HEK293 (cell line): ENCODE measurements around the gene BCR.

Experiments
- CTCF ChIA-PET: fragments of 350-600 bp; formaldehyde crosslinking; extraction: SDS; loops from one replicate; lab custom pipeline; 2021; ENCODE audit warnings: antibody characterized with exemption; lab: Yijun Ruan, JAX
- POLR2A ChIA-PET: fragments of 300-600 bp; formaldehyde crosslinking; extraction: SDS; loops from one replicate; lab custom pipeline; 2020; ENCODE audit warnings: antibody characterized with exemption, inconsistent platforms; lab: Yijun Ruan, JAX
- H3K27ac ChIP-seq: fragments of 200-500 bp; sonication (Bioruptor generic); 2 replicates; pipeline ENCODE4 v1.5.1; 2014; ENCODE audit warnings: low read depth, low read length, control low read depth, inconsistent platforms; ENCODE audit errors: extremely low read depth
- H3K36me3 ChIP-seq, 2 experiments: fragments of 200-500 bp in 1 of 2; sonication (Bioruptor generic) in 1 of 2; 1 replicate in 1 of 2; 2 replicates in 1 of 2; pipeline ENCODE4 v1.5.1; 2014 to 2017; ENCODE audit warnings: inconsistent platforms in 2 of 2, low read length in 2 of 2; ENCODE audit not compliant: control insufficient read depth in 2 of 2, insufficient read depth in 1 of 2
- H3K4me1 ChIP-seq: fragments of 200-500 bp; sonication (Bioruptor generic); 2 replicates; pipeline ENCODE4 v1.5.1; 2014; ENCODE audit warnings: mild to moderate bottlenecking, low read length, inconsistent platforms; ENCODE audit not compliant: control insufficient read depth, insufficient read depth
- H3K4me3 ChIP-seq: 2 replicates; pipeline ENCODE4 v1.5.1; 2011; ENCODE audit warnings: low read depth, mild to moderate bottlenecking, control low read depth, low read length, moderate library complexity
- H3K9me3 ChIP-seq: fragments of 200-500 bp; sonication (Bioruptor generic); 2 replicates; pipeline ENCODE4 v1.5.1; 2014; ENCODE audit warnings: low read depth, low read length, inconsistent platforms; ENCODE audit not compliant: control insufficient read depth, insufficient read depth
- KLF16 ChIP-seq: fragments of 450-650 bp; formaldehyde crosslinking; IDR thresholded peaks from 2 replicates; pipeline ENCODE4 v1.5.1; 2017; ENCODE audit warnings: missing biosample characterization, missing genetic modification characterization
- SCRT2 ChIP-seq: fragments of 450-650 bp; formaldehyde crosslinking; IDR thresholded peaks from 2 replicates; pipeline ENCODE4 v1.5.1; 2016; ENCODE audit warnings: missing biosample characterization, missing genetic modification characterization
- SETDB1 ChIP-seq: IDR thresholded peaks from one replicate; pipeline ENCODE4 v1.6.1; 2017; ENCODE audit warnings: mild to moderate bottlenecking, low read length, moderate library complexity, mixed read lengths; ENCODE audit not compliant: insufficient read length
- ZFP37 ChIP-seq: fragments of 450-650 bp; formaldehyde crosslinking; IDR thresholded peaks from 2 replicates; pipeline ENCODE4 v1.5.1; 2016; ENCODE audit warnings: missing biosample characterization, missing genetic modification characterization
- ZFP41 ChIP-seq: fragments of 450-650 bp; formaldehyde crosslinking; IDR thresholded peaks from 2 replicates; pipeline ENCODE4 v1.5.1; 2016; ENCODE audit warnings: missing biosample characterization, missing genetic modification characterization, borderline replicate concordance
- ZNF133 ChIP-seq: fragments of 450-650 bp; formaldehyde crosslinking; IDR thresholded peaks from 2 replicates; pipeline ENCODE4 v1.5.1; 2016; ENCODE audit warnings: missing biosample characterization, missing genetic modification characterization
- ZNF174 ChIP-seq: fragments of 450-650 bp; formaldehyde crosslinking; IDR thresholded peaks from 2 replicates; pipeline ENCODE4 v1.5.0; 2017; ENCODE audit warnings: missing biosample characterization, mild to moderate bottlenecking, missing genetic modification characterization
- ZNF211 ChIP-seq: fragments of 450-650 bp; formaldehyde crosslinking; IDR thresholded peaks from 2 replicates; pipeline ENCODE4 v1.5.1; 2016; ENCODE audit warnings: low read depth, missing biosample characterization, missing genetic modification characterization
- ZNF324 ChIP-seq: fragments of 450-650 bp; formaldehyde crosslinking; IDR thresholded peaks from 2 replicates; pipeline ENCODE4 v1.5.1; 2016; ENCODE audit warnings: missing biosample characterization, missing genetic modification characterization
- ZNF366 ChIP-seq: fragments of 450-650 bp; formaldehyde crosslinking; conservative IDR thresholded peaks from 2 replicates; pipeline ENCODE4 v1.5.1; 2016; ENCODE audit warnings: missing biosample characterization, missing genetic modification characterization
- ZNF391 ChIP-seq: fragments of 450-650 bp; formaldehyde crosslinking; IDR thresholded peaks from 2 replicates; pipeline ENCODE4 v1.5.1; 2016; ENCODE audit warnings: low read depth, missing biosample characterization, missing genetic modification characterization, borderline replicate concordance
- ZNF423 ChIP-seq: fragments of 450-650 bp; formaldehyde crosslinking; IDR thresholded peaks from 2 replicates; pipeline ENCODE4 v1.5.1; 2016; ENCODE audit warnings: missing biosample characterization, missing genetic modification characterization
- ZNF544 ChIP-seq: fragments of 450-650 bp; formaldehyde crosslinking; IDR thresholded peaks from 2 replicates; pipeline ENCODE4 v1.5.0; 2017; ENCODE audit warnings: missing biosample characterization, missing genetic modification characterization
- ZNF558 ChIP-seq: fragments of 450-650 bp; formaldehyde crosslinking; IDR thresholded peaks from 2 replicates; pipeline ENCODE4 v1.5.1; 2016; ENCODE audit warnings: missing biosample characterization, missing genetic modification characterization
- ZNF596 ChIP-seq: fragments of 450-650 bp; IDR thresholded peaks from 2 replicates; pipeline ENCODE4 v1.5.0; 2018; ENCODE audit warnings: missing biosample characterization, mild to moderate bottlenecking, missing genetic modification characterization, moderate library complexity
- ZNF658 ChIP-seq: fragments of 450-650 bp; formaldehyde crosslinking; IDR thresholded peaks from 2 replicates; pipeline ENCODE4; 2016; ENCODE audit warnings: missing biosample characterization, missing genetic modification characterization
- ZNF677 ChIP-seq: fragments of 450-650 bp; IDR thresholded peaks from 2 replicates; pipeline ENCODE4 v1.5.0; 2018; ENCODE audit warnings: missing biosample characterization, mild to moderate bottlenecking, missing genetic modification characterization, moderate library complexity
- ZXDB ChIP-seq: fragments of 450-650 bp; formaldehyde crosslinking; IDR thresholded peaks from 2 replicates; pipeline ENCODE4 v1.5.1; 2016; ENCODE audit warnings: missing biosample characterization, missing genetic modification characterization
- TF ChIP-seq, protein P1 (sequence below): fragments of 450-650 bp; formaldehyde crosslinking; IDR thresholded peaks from 2 replicates; pipeline ENCODE4 v1.5.1; 2016; ENCODE audit warnings: missing biosample characterization, missing genetic modification characterization
- TF ChIP-seq, protein P2 (sequence below): fragments of 450-650 bp; formaldehyde crosslinking; IDR thresholded peaks from 2 replicates; pipeline ENCODE4; 2016; ENCODE audit warnings: missing biosample characterization, missing genetic modification characterization
- TF ChIP-seq, protein P3 (sequence below): fragments of 450-650 bp; formaldehyde crosslinking; IDR thresholded peaks from 2 replicates; pipeline ENCODE4 v1.5.1; 2016; ENCODE audit warnings: missing biosample characterization, missing genetic modification characterization
- TF ChIP-seq, protein P4 (sequence below): fragments of 450-650 bp; formaldehyde crosslinking; IDR thresholded peaks from 2 replicates; pipeline ENCODE4 v1.5.0; 2017; ENCODE audit warnings: missing biosample characterization, missing genetic modification characterization, borderline replicate concordance
- TF ChIP-seq, protein P5 (sequence below): fragments of 450-650 bp; formaldehyde crosslinking; IDR thresholded peaks from 2 replicates; pipeline ENCODE4 v1.5.1; 2016; ENCODE audit warnings: missing biosample characterization, missing genetic modification characterization
- TF ChIP-seq, protein P6 (sequence below): fragments of 450-650 bp; formaldehyde crosslinking; IDR thresholded peaks from 2 replicates; pipeline ENCODE4 v1.5.1; 2016; ENCODE audit warnings: missing biosample characterization, missing genetic modification characterization, low read depth

Gene BCR

DNA sequence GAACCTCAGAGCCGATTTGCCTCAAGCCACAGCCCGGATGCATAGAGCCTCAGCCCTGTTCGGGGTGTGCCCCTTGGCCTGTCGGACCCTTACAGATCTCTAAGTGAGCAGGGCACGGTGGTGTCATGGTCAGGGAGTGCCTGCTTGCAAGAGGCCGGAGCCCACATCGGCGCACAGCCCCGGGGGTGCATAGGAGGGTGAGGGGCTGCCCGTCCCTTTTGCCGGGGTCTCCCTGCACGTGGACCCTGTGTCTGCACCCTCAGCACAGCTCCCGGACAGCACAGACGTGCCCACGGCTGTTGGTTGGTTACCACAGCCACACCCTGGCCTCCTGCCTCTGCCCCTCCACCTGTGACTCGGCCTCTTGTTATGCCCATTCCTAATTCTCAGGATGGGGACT, 28.5 kb upstream of the BCR start:
- Histone ChIP-seq H3K4me3 (no peak overlapping the region), H3K27ac (no peak overlapping the region)
- CTCF ChIA-PET, result no interaction called here
- no peak for TF ChIP-seq ZNF677
- TF ChIP-seq ZXDB (tag by site-specific recombination), result no peak
- no peak for TF ChIP-seq SETDB1
- no peak for TF ChIP-seq ZNF174 (tag by site-specific recombination)
- TF ChIP-seq, protein P1, sequence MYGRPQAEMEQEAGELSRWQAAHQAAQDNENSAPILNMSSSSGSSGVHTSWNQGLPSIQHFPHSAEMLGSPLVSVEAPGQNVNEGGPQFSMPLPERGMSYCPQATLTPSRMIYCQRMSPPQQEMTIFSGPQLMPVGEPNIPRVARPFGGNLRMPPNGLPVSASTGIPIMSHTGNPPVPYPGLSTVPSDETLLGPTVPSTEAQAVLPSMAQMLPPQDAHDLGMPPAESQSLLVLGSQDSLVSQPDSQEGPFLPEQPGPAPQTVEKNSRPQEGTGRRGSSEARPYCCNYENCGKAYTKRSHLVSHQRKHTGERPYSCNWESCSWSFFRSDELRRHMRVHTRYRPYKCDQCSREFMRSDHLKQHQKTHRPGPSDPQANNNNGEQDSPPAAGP, result no peak
- TF ChIP-seq KLF16, result no peak
- TF ChIP-seq, protein P2, sequence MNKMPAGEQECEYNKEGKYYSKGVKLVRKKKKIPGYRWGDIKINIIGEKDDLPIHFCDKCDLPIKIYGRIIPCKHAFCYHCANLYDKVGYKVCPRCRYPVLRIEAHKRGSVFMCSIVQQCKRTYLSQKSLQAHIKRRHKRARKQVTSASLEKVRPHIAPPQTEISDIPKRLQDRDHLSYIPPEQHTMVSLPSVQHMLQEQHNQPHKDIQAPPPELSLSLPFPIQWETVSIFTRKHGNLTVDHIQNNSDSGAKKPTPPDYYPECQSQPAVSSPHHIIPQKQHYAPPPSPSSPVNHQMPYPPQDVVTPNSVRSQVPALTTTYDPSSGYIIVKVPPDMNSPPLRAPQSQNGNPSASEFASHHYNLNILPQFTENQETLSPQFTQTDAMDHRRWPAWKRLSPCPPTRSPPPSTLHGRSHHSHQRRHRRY (tag by site-specific recombination), result no peak
- no peak for TF ChIP-seq ZNF366 (tag by site-specific recombination)
- no peak for TF ChIP-seq ZNF391
- no peak for TF ChIP-seq ZNF423 (tag by site-specific recombination)
- TF ChIP-seq, all 188 proteins: peak for 0
- POLR2A ChIA-PET, result no interaction called here
- Histone ChIP-seq H3K4me1 (no peaks in the 10 kb centered on the region), H3K36me3 (peaks cover 0 to 71% of the 10 kb centered on the region in 2 experiments; a peak in 1 of 3 replicates), H3K9me3 (no peaks in the 10 kb centered on the region)

DNA sequence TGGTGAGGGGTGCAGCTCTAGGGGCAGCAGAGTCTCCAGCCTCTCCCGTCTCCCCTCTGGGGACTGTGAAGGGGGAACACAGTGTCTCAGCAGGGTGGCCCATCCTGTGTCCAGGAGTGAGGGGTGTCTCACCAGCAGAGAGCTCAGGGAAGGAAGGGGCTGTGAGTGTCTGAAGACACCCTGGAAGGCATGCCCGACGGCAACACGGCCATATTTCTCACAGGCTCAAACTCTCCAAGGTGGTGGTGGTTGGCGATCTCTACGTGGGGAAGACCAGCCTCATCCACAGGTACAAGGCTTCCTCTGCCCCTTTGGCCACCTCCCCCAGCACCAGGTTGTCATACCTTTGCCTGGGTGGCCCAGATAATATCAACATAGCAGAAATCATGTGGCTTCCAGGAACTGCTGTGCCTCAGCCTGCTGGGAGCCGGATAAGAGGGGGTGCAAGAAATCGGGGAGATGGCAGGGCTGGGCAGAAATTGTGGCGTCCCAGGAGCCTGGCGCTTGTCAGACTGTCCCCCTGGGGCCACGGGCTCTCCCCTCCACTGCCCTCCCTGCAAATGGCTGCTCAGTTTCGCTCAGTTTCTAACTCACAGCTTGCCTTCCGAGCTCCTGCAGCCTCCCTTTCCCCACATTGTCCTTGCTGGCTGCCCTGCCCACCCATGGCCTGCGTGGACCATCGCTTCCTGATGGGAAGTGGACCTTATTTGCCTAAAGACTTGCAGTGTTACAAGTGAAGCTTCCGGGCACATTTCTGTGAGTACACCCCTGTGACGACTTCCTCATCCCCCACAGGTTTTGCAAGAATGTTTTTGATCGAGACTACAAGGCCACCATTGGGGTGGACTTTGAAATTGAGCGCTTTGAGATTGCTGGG, 27.8 kb upstream of the BCR start:
- TF ChIP-seq ZNF558 (tag by site-specific recombination) (no peak), ZFP41 (tag by site-specific recombination) (no peak), SCRT2 (tag by site-specific recombination) (no peak), ZNF596 (no peak), ZNF544 (tag by site-specific recombination) (no peak), ZFP37 (no peak), KLF16 (no peak), ZNF658 (tag by site-specific recombination) (no peak), ZNF133 (no peak), ZNF211 (no peak), ZNF324 (tag by site-specific recombination) (no peak)
- TF ChIP-seq, protein P1, result no peak
- TF ChIP-seq, protein P3, sequence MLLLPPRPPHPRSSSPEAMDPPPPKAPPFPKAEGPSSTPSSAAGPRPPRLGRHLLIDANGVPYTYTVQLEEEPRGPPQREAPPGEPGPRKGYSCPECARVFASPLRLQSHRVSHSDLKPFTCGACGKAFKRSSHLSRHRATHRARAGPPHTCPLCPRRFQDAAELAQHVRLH (tag by site-specific recombination), result no peak
- TF ChIP-seq, protein P4, sequence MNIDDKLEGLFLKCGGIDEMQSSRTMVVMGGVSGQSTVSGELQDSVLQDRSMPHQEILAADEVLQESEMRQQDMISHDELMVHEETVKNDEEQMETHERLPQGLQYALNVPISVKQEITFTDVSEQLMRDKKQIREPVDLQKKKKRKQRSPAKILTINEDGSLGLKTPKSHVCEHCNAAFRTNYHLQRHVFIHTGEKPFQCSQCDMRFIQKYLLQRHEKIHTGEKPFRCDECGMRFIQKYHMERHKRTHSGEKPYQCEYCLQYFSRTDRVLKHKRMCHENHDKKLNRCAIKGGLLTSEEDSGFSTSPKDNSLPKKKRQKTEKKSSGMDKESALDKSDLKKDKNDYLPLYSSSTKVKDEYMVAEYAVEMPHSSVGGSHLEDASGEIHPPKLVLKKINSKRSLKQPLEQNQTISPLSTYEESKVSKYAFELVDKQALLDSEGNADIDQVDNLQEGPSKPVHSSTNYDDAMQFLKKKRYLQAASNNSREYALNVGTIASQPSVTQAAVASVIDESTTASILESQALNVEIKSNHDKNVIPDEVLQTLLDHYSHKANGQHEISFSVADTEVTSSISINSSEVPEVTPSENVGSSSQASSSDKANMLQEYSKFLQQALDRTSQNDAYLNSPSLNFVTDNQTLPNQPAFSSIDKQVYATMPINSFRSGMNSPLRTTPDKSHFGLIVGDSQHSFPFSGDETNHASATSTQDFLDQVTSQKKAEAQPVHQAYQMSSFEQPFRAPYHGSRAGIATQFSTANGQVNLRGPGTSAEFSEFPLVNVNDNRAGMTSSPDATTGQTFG (tag by site-specific recombination), result no peak
- TF ChIP-seq, protein P5, sequence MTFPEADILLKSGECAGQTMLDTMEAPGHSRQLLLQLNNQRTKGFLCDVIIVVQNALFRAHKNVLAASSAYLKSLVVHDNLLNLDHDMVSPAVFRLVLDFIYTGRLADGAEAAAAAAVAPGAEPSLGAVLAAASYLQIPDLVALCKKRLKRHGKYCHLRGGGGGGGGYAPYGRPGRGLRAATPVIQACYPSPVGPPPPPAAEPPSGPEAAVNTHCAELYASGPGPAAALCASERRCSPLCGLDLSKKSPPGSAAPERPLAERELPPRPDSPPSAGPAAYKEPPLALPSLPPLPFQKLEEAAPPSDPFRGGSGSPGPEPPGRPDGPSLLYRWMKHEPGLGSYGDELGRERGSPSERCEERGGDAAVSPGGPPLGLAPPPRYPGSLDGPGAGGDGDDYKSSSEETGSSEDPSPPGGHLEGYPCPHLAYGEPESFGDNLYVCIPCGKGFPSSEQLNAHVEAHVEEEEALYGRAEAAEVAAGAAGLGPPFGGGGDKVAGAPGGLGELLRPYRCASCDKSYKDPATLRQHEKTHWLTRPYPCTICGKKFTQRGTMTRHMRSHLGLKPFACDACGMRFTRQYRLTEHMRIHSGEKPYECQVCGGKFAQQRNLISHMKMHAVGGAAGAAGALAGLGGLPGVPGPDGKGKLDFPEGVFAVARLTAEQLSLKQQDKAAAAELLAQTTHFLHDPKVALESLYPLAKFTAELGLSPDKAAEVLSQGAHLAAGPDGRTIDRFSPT (tag by site-specific recombination), result no peak
- TF ChIP-seq, protein P6, sequence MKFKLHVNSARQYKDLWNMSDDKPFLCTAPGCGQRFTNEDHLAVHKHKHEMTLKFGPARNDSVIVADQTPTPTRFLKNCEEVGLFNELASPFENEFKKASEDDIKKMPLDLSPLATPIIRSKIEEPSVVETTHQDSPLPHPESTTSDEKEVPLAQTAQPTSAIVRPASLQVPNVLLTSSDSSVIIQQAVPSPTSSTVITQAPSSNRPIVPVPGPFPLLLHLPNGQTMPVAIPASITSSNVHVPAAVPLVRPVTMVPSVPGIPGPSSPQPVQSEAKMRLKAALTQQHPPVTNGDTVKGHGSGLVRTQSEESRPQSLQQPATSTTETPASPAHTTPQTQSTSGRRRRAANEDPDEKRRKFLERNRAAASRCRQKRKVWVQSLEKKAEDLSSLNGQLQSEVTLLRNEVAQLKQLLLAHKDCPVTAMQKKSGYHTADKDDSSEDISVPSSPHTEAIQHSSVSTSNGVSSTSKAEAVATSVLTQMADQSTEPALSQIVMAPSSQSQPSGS, result no peak
- TF ChIP-seq, all 188 proteins: peak for 0
- Histone ChIP-seq H3K4me1 (no peaks in the 10 kb centered on the region), H3K4me3 (no peak overlapping the region), H3K9me3 (no peaks in the 10 kb centered on the region), H3K36me3 (peaks cover 0 to 65% of the 10 kb centered on the region in 2 experiments; a peak in 1 of 3 replicates), H3K27ac (no peak overlapping the region)
- ChIA-PET POLR2A (no interaction called here), CTCF (no interaction called here)
